Measurements from ENCODE around the gene SEMA3B. TPM values are rescaled to one million over a fixed set of nuclear protein-coding genes. Genes with fewer than 3 reads are reported as not detected.

SEMA3B gene
- total and polyA plus RNA-seq, 9 of the 15 experiments (the other 6 are each of a cell fraction or from before 2014, with no cell fraction given): 0.03 to 1.8 (median 0.55) TPM; not detected in 1

DNA sequence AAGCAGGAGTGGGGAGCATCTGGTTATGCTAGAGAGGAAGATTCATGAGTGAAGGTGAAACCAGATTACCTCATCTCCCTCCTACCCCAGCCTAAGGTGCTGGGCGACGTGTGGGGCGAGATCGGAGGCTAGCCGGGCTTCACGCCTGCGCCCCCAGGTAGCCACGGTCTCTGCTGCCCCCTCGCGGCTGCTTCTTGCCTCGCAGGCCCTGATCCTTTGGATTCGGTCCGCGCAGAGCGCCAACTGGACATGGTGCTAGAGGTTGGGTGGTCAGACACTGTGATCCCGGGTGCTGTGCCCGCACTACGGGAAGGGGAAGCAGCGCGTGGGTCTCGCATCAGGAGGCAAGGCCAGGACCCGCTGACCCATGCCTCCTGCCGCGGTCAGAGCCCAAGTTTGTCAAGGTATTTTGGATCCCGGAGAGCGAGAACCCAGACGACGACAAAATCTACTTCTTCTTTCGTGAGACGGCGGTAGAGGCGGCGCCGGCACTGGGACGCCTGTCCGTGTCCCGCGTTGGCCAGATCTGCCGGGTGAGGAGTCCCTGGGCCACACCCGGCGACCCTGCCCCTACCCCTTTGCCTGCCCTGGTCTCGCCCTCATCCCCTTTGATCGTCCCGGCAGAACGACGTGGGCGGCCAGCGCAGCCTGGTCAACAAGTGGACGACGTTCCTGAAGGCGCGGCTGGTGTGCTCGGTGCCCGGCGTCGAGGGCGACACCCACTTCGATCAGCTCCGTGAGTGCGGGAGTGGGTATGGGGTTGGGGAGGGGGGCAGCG, 4.2 kb downstream of the SEMA3B start (continued):
- peak; percentile 74 for TF ChIP-seq SP1 (CRISPR knock-in tag; IDR thresholded peaks at IDR 0.05)
- TF ChIP-seq, protein P1, sequence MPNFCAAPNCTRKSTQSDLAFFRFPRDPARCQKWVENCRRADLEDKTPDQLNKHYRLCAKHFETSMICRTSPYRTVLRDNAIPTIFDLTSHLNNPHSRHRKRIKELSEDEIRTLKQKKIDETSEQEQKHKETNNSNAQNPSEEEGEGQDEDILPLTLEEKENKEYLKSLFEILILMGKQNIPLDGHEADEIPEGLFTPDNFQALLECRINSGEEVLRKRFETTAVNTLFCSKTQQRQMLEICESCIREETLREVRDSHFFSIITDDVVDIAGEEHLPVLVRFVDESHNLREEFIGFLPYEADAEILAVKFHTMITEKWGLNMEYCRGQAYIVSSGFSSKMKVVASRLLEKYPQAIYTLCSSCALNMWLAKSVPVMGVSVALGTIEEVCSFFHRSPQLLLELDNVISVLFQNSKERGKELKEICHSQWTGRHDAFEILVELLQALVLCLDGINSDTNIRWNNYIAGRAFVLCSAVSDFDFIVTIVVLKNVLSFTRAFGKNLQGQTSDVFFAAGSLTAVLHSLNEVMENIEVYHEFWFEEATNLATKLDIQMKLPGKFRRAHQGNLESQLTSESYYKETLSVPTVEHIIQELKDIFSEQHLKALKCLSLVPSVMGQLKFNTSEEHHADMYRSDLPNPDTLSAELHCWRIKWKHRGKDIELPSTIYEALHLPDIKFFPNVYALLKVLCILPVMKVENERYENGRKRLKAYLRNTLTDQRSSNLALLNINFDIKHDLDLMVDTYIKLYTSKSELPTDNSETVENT (CRISPR knock-in tag; IDR thresholded peaks at IDR 0.05): no peak
- TF ChIP-seq, protein P2, sequence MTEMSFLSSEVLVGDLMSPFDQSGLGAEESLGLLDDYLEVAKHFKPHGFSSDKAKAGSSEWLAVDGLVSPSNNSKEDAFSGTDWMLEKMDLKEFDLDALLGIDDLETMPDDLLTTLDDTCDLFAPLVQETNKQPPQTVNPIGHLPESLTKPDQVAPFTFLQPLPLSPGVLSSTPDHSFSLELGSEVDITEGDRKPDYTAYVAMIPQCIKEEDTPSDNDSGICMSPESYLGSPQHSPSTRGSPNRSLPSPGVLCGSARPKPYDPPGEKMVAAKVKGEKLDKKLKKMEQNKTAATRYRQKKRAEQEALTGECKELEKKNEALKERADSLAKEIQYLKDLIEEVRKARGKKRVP (CRISPR knock-in tag; IDR thresholded peaks at IDR 0.05): no peak
- TF ChIP-seq ZNF12 (CRISPR knock-in tag; IDR thresholded peaks at IDR 0.05): no peak
- no peak for TF ChIP-seq ZNF134 (CRISPR knock-in tag; conservative IDR thresholded peaks at IDR 0.05)
- peak; percentile 15; the same call in 1 of the 2 replicates for TF ChIP-seq PHF8 (IDR thresholded peaks at IDR 0.05; ENCODE audit: borderline replicate concordance, low read length)
- TF ChIP-seq, protein P3, sequence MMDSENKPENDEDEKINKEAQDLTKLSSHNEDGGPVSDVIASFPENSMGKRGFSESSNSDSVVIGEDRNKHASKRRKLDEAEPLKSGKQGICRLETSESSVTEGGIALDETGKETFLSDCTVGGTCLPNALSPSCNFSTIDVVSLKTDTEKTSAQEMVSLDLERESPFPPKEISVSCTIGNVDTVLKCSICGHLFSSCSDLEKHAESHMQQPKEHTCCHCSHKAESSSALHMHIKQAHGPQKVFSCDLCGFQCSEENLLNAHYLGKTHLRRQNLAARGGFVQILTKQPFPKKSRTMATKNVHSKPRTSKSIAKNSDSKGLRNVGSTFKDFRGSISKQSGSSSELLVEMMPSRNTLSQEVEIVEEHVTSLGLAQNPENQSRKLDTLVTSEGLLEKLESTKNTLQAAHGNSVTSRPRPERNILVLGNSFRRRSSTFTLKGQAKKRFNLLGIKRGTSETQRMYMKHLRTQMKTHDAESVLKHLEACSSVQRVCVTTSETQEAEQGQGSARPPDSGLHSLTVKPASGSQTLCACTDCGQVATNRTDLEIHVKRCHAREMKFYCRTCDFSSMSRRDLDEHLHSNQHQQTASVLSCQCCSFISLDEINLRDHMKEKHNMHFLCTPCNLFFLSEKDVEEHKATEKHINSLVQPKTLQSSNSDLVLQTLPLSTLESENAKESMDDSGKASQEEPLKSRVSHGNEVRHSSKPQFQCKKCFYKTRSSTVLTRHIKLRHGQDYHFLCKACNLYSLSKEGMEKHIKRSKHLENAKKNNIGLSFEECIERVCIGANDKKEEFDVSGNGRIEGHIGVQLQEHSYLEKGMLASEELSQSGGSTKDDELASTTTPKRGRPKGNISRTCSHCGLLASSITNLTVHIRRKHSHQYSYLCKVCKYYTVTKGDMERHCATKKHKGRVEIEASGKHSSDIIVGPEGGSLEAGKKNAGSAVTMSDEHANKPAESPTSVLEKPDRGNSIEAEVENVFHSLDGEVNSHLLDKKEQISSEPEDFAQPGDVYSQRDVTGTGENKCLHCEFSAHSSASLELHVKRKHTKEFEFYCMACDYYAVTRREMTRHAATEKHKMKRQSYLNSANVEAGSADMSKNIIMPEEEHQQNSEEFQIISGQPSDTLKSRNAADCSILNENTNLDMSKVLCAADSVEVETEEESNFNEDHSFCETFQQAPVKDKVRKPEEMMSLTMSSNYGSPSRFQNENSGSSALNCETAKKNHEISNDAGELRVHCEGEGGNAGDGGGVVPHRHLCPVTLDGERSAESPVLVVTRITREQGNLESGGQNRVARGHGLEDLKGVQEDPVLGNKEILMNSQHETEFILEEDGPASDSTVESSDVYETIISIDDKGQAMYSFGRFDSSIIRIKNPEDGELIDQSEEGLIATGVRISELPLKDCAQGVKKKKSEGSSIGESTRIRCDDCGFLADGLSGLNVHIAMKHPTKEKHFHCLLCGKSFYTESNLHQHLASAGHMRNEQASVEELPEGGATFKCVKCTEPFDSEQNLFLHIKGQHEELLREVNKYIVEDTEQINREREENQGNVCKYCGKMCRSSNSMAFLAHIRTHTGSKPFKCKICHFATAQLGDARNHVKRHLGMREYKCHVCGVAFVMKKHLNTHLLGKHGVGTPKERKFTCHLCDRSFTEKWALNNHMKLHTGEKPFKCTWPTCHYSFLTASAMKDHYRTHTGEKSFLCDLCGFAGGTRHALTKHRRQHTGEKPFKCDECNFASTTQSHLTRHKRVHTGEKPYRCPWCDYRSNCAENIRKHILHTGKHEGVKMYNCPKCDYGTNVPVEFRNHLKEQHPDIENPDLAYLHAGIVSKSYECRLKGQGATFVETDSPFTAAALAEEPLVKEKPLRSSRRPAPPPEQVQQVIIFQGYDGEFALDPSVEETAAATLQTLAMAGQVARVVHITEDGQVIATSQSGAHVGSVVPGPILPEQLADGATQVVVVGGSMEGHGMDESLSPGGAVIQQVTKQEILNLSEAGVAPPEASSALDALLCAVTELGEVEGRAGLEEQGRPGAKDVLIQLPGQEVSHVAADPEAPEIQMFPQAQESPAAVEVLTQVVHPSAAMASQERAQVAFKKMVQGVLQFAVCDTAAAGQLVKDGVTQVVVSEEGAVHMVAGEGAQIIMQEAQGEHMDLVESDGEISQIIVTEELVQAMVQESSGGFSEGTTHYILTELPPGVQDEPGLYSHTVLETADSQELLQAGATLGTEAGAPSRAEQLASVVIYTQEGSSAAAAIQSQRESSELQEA (IDR thresholded peaks at IDR 0.05; ENCODE audit: low read depth): no peak
- TF ChIP-seq SLC30A9 (CRISPR knock-in tag; IDR thresholded peaks at IDR 0.05): no peak
- TF ChIP-seq NEUROD1 (IDR thresholded peaks at IDR 0.05; ENCODE audit: borderline replicate concordance, low read depth, low read length, partially characterized antibody): no peak
- TF ChIP-seq, protein P4, sequence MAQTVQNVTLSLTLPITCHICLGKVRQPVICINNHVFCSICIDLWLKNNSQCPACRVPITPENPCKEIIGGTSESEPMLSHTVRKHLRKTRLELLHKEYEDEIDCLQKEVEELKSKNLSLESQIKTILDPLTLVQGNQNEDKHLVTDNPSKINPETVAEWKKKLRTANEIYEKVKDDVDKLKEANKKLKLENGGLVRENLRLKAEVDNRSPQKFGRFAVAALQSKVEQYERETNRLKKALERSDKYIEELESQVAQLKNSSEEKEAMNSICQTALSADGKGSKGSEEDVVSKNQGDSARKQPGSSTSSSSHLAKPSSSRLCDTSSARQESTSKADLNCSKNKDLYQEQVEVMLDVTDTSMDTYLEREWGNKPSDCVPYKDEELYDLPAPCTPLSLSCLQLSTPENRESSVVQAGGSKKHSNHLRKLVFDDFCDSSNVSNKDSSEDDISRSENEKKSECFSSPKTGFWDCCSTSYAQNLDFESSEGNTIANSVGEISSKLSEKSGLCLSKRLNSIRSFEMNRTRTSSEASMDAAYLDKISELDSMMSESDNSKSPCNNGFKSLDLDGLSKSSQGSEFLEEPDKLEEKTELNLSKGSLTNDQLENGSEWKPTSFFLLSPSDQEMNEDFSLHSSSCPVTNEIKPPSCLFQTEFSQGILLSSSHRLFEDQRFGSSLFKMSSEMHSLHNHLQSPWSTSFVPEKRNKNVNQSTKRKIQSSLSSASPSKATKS (CRISPR knock-in tag; IDR thresholded peaks at IDR 0.05): no peak
- TF ChIP-seq, protein P5, sequence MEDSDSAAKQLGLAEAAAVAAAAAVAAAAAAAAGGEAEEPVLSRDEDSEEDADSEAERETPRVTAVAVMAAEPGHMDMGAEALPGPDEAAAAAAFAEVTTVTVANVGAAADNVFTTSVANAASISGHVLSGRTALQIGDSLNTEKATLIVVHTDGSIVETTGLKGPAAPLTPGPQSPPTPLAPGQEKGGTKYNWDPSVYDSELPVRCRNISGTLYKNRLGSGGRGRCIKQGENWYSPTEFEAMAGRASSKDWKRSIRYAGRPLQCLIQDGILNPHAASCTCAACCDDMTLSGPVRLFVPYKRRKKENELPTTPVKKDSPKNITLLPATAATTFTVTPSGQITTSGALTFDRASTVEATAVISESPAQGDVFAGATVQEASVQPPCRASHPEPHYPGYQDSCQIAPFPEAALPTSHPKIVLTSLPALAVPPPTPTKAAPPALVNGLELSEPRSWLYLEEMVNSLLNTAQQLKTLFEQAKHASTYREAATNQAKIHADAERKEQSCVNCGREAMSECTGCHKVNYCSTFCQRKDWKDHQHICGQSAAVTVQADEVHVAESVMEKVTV (CRISPR knock-in tag; IDR thresholded peaks at IDR 0.05): peak; percentile 89
